Dendritic cell treated with granulocyte-macrophage colony-stimulating factor and Interleukin-4, amounts not matched to agents 40 ng/mL and 50 ng/mL, for 4 days (primary cell): Measurements from ENCODE around the gene NRIP1.
A peak's percentile ranks its signal among the peaks of the same experiment; 100 is the strongest.

ENCODE experiments used
- H3K27ac Mint-ChIP-seq: one replicate; pipeline ENCODE4 v1.8.0; 2022; ENCODE audit warnings: mild to moderate bottlenecking, mixed read lengths
- H3K27me3 Mint-ChIP-seq: one replicate; pipeline ENCODE4 v1.8.0; 2022; ENCODE audit warnings: mild to moderate bottlenecking, mixed read lengths
- H3K36me3 Mint-ChIP-seq: one replicate; pipeline ENCODE4 v1.8.0; 2022; ENCODE audit warnings: low read depth, mixed read lengths
- H3K4me1 Mint-ChIP-seq: one replicate; pipeline ENCODE4 v1.8.0; 2022; ENCODE audit warnings: low read depth, mixed read lengths
- H3K4me3 Mint-ChIP-seq: one replicate; pipeline ENCODE4 v1.8.0; 2022; ENCODE audit warnings: mild to moderate bottlenecking, moderate library complexity, mixed read lengths
- H3K9me3 Mint-ChIP-seq: one replicate; pipeline ENCODE4 v1.8.0; 2022; ENCODE audit warnings: mixed read lengths
- intact Hi-C: fragments of 100-400 bp; cut with micrococcal nuclease; formaldehyde crosslinking; loops from one replicate; pipeline ENCODE4 v1.15.0; 2022

NRIP1 gene

GRCh38 chr21:15061747-15062605 is 2.8 kb downstream of the NRIP1 start:
- no peaks in the 10 kb centered on the region for H3K9me3 Mint-ChIP-seq
- peaks cover 72% of the 10 kb centered on the region for H3K4me1 Mint-ChIP-seq
- H3K36me3 Mint-ChIP-seq = peaks cover 18% of the 10 kb centered on the region
- peak overlapping the region; percentile 19 for H3K27ac Mint-ChIP-seq
- no peaks in the 10 kb centered on the region for H3K27me3 Mint-ChIP-seq
- intact Hi-C loops = loop anchor here (2.0 to 10.0 kb wide), 3 partner anchors 297 to 421 kb away; no protein-coding TSS in a partner anchor
- peak overlapping the region; percentile 84 for H3K4me3 Mint-ChIP-seq

GRCh38 chr21:15061279-15061678 is 3.5 kb downstream of the NRIP1 start:
- no peaks in the 10 kb centered on the region for H3K27me3 Mint-ChIP-seq
- no peak overlapping the region for H3K4me3 Mint-ChIP-seq
- H3K9me3 Mint-ChIP-seq = no peaks in the 10 kb centered on the region
- intact Hi-C loops = loop anchor here (10.0 kb wide), 2 partner anchors 296 to 384 kb away; no protein-coding TSS in a partner anchor
- H3K27ac Mint-ChIP-seq = peak overlapping the region; percentile 47
- H3K4me1 Mint-ChIP-seq = peaks cover 79% of the 10 kb centered on the region
- peaks cover 18% of the 10 kb centered on the region for H3K36me3 Mint-ChIP-seq

GRCh38 chr21:15060543-15061175 is 4.1 kb downstream of the NRIP1 start:
- no peaks in the 10 kb centered on the region for H3K9me3 Mint-ChIP-seq
- peaks cover 14% of the 10 kb centered on the region for H3K36me3 Mint-ChIP-seq
- intact Hi-C loops = loop anchor here (10.0 kb wide), 2 partner anchors 296 to 384 kb away; no protein-coding TSS in a partner anchor
- H3K27ac Mint-ChIP-seq = peak overlapping the region; percentile 47
- no peaks in the 10 kb centered on the region for H3K27me3 Mint-ChIP-seq
- H3K4me3 Mint-ChIP-seq = no peak overlapping the region
- peaks cover 73% of the 10 kb centered on the region for H3K4me1 Mint-ChIP-seq

GRCh38 chr21:15059397-15059796 is 5.4 kb downstream of the NRIP1 start:
- Mint-ChIP-seq H3K4me1 (peaks cover 76% of the 10 kb centered on the region), H3K27me3 (no peaks in the 10 kb centered on the region), H3K4me3 (no peak overlapping the region), H3K27ac (no peak overlapping the region), H3K9me3 (no peaks in the 10 kb centered on the region), H3K36me3 (peaks cover 5% of the 10 kb centered on the region)
- intact Hi-C loops = no loop called here

GRCh38 chr21:15058854-15059263 is 5.9 kb downstream of the NRIP1 start:
- no peaks in the 10 kb centered on the region for H3K27me3 Mint-ChIP-seq
- peaks cover 76% of the 10 kb centered on the region for H3K4me1 Mint-ChIP-seq
- peaks cover 3% of the 10 kb centered on the region for H3K36me3 Mint-ChIP-seq
- intact Hi-C loops = no loop called here
- no peaks in the 10 kb centered on the region for H3K9me3 Mint-ChIP-seq
- H3K4me3 Mint-ChIP-seq = no peak overlapping the region
- no peak overlapping the region for H3K27ac Mint-ChIP-seq

- intact Hi-C loops = no loop called here
- no peaks in the 10 kb centered on the region for H3K9me3 Mint-ChIP-seq
- no peaks in the 10 kb centered on the region for H3K27me3 Mint-ChIP-seq
- H3K4me3 Mint-ChIP-seq = no peak overlapping the region
- no peaks in the 10 kb centered on the region for H3K36me3 Mint-ChIP-seq
- H3K27ac Mint-ChIP-seq = peak overlapping the region; percentile 78
- H3K4me1 Mint-ChIP-seq = peaks cover 70% of the 10 kb centered on the region
Measured at GRCh38 chr21:15057285-15057684, 7.5 kb downstream of the NRIP1 start.

GRCh38 chr21:15054606-15055239 is 10.1 kb downstream of the NRIP1 start:
- Mint-ChIP-seq H3K36me3 (no peaks in the 10 kb centered on the region), H3K4me3 (no peak overlapping the region), H3K27ac (no peak overlapping the region), H3K27me3 (no peaks in the 10 kb centered on the region), H3K9me3 (no peaks in the 10 kb centered on the region), H3K4me1 (peaks cover 72% of the 10 kb centered on the region)
- intact Hi-C loops = no loop called here

- no peaks in the 10 kb centered on the region for H3K9me3 Mint-ChIP-seq
- no peaks in the 10 kb centered on the region for H3K27me3 Mint-ChIP-seq
- H3K27ac Mint-ChIP-seq = no peak overlapping the region
- no peaks in the 10 kb centered on the region for H3K36me3 Mint-ChIP-seq
- H3K4me3 Mint-ChIP-seq = no peak overlapping the region
- H3K4me1 Mint-ChIP-seq = peaks cover 68% of the 10 kb centered on the region
- intact Hi-C loops = no loop called here
Measured at GRCh38 chr21:15054089-15054488, 10.7 kb downstream of the NRIP1 start.

- Mint-ChIP-seq H3K4me3 (no peak overlapping the region), H3K27ac (no peak overlapping the region), H3K9me3 (no peaks in the 10 kb centered on the region), H3K4me1 (peaks cover 62% of the 10 kb centered on the region), H3K27me3 (no peaks in the 10 kb centered on the region), H3K36me3 (no peaks in the 10 kb centered on the region)
- intact Hi-C loops = no loop called here
Measured at GRCh38 chr21:15053500-15053899, 11.3 kb downstream of the NRIP1 start.

- intact Hi-C loops = no loop called here
- peaks cover 52% of the 10 kb centered on the region for H3K4me1 Mint-ChIP-seq
- peak overlapping the region; percentile 13 for H3K27ac Mint-ChIP-seq
- H3K9me3 Mint-ChIP-seq = no peaks in the 10 kb centered on the region
- peak overlapping the region; percentile 10 for H3K4me3 Mint-ChIP-seq
- no peaks in the 10 kb centered on the region for H3K27me3 Mint-ChIP-seq
- no peaks in the 10 kb centered on the region for H3K36me3 Mint-ChIP-seq
Measured at GRCh38 chr21:15052459-15052763, 12.4 kb downstream of the NRIP1 start.

- Mint-ChIP-seq H3K9me3 (no peaks in the 10 kb centered on the region), H3K27ac (peak overlapping the region; percentile 13), H3K4me1 (peaks cover 47% of the 10 kb centered on the region), H3K27me3 (no peaks in the 10 kb centered on the region), H3K36me3 (no peaks in the 10 kb centered on the region), H3K4me3 (peak overlapping the region; percentile 21)
- intact Hi-C loops = no loop called here
Measured at GRCh38 chr21:15051644-15052458, 12.9 kb downstream of the NRIP1 start.

GRCh38 chr21:15050568-15051377 is 14.0 kb downstream of the NRIP1 start:
- Mint-ChIP-seq H3K4me1 (peaks cover 43% of the 10 kb centered on the region), H3K4me3 (no peak overlapping the region), H3K27me3 (no peaks in the 10 kb centered on the region), H3K27ac (no peak overlapping the region), H3K9me3 (no peaks in the 10 kb centered on the region), H3K36me3 (no peaks in the 10 kb centered on the region)
- intact Hi-C loops = no loop called here

- H3K4me1 Mint-ChIP-seq = peaks cover 11% of the 10 kb centered on the region
- H3K27ac Mint-ChIP-seq = no peak overlapping the region
- H3K36me3 Mint-ChIP-seq = peaks cover 8% of the 10 kb centered on the region
- no peak overlapping the region for H3K4me3 Mint-ChIP-seq
- intact Hi-C loops = no loop called here
- H3K27me3 Mint-ChIP-seq = no peaks in the 10 kb centered on the region
- no peaks in the 10 kb centered on the region for H3K9me3 Mint-ChIP-seq
Measured at GRCh38 chr21:15045017-15045416, 19.8 kb downstream of the NRIP1 start.
